C1 segment of cervical spinal cord (tissue), 14 donors: ENCODE data around the gene IL17B.
"Not testable (repeated sequence)": the region's sequence is repeated elsewhere in the genome, so short reads cannot be mapped to it uniquely, and the experiment has no call there.

Experiments used
- DNase-seq, 14 donors: peaks; one replicate each; lab custom pipeline; 2025; lab: John Stamatoyannopoulos, UW

IL17B gene

GRCh38 chr5:149402291-149402690, 23.2 kb upstream of the IL17B start:
- no peak for DNase-seq

- no peak for DNase-seq
These were observed 22.0 kb upstream of the IL17B start for GRCh38 chr5:149401051-149401450.

- DNase-seq, result no peak
These were observed 21.2 kb upstream of the IL17B start for GRCh38 chr5:149400304-149400703.

GRCh38 chr5:149399775-149400174, 20.7 kb upstream of the IL17B start:
- DNase-seq, result no peak

- DNase-seq, result not testable (repeated sequence)
These were observed 19.7 kb upstream of the IL17B start for GRCh38 chr5:149398747-149399266.

GRCh38 chr5:149397530-149397929, 18.4 kb upstream of the IL17B start:
- DNase-seq, result no peak

GRCh38 chr5:149394996-149395395, 15.9 kb upstream of the IL17B start:
- not testable (repeated sequence) for DNase-seq

GRCh38 chr5:149392718-149393117, 13.6 kb upstream of the IL17B start:
- DNase-seq, result no peak

- DNase-seq, result no peak
These were observed 12.4 kb upstream of the IL17B start for GRCh38 chr5:149391524-149391923.

- not testable (repeated sequence) for DNase-seq
These were observed 12.0 kb upstream of the IL17B start for GRCh38 chr5:149391076-149391475.

GRCh38 chr5:149389552-149390495, 10.7 kb upstream of the IL17B start:
- no peak for DNase-seq

GRCh38 chr5:149388498-149389190, 9.6 kb upstream of the IL17B start:
- no peak for DNase-seq

GRCh38 chr5:149387982-149388381, 8.9 kb upstream of the IL17B start:
- no peak for DNase-seq

- DNase-seq, result no peak
These were observed 8.1 kb upstream of the IL17B start for GRCh38 chr5:149387081-149387631.

- no peak for DNase-seq
These were observed 7.1 kb upstream of the IL17B start for GRCh38 chr5:149386166-149386565.

- no peak for DNase-seq
These were observed 4.3 kb upstream of the IL17B start for GRCh38 chr5:149383399-149383798.

GRCh38 chr5:149382517-149383220, 3.6 kb upstream of the IL17B start:
- DNase-seq, result no peak

GRCh38 chr5:149381986-149382338, 2.9 kb upstream of the IL17B start:
- DNase-seq, result peak in 7 of 14 donors; percentile 5 to 52 (median 22)

GRCh38 chr5:149381261-149381985, 2.3 kb upstream of the IL17B start:
- no peak for DNase-seq

- DNase-seq, result no peak
These were observed 1.5 kb upstream of the IL17B start for GRCh38 chr5:149380466-149381121.
